Measurements from ENCODE around the gene A2M. TPM values are rescaled to one million over a fixed set of nuclear protein-coding genes. Genes with fewer than 3 reads are reported as not detected.

A2M gene
- total RNA-seq, 1 experiment from 2014 or later: not detected

DNA sequence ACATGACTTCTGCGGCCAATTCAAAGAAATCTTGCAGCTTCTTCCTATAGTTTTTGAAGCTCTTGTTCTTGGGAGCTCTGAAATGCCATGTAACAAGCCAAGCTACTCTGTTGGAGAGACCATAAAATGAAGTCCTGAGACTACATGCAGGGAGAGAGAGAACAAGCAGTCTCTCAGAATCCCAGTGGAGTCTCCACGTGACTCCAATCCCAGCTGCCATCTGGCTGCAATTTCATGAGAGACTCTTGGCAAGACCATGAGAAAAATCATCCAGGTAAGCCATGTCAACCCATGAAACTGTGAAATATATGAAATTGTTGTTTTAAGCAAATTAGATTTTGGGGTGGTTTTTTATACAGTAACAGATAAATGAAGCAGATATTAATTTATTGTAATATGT, 72.0 kb downstream of the A2M start:
- DNase-seq (ENCODE audit: extremely low read depth, low read depth): no peak

DNA sequence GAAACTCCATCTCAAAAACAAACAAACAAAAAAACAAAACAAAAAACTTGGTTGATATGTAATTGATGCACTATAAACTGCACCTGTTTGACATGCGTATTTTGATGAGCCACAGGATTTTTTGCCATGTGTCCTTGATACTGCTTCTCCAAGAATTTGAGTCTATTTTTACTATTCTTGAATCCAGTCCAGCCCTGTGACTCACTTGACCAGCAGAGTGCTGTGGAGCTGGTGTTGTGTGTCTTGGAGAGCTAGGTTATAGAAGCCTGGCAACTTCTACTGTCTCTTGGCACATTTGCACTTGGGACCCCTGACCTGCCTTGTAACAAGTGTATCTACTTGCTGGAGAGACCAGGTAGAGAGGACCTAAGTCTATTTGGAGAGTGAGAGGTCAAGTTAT, 74.4 kb downstream of the A2M start:
- no peak for DNase-seq (ENCODE audit: extremely low read depth, low read depth)

DNA sequence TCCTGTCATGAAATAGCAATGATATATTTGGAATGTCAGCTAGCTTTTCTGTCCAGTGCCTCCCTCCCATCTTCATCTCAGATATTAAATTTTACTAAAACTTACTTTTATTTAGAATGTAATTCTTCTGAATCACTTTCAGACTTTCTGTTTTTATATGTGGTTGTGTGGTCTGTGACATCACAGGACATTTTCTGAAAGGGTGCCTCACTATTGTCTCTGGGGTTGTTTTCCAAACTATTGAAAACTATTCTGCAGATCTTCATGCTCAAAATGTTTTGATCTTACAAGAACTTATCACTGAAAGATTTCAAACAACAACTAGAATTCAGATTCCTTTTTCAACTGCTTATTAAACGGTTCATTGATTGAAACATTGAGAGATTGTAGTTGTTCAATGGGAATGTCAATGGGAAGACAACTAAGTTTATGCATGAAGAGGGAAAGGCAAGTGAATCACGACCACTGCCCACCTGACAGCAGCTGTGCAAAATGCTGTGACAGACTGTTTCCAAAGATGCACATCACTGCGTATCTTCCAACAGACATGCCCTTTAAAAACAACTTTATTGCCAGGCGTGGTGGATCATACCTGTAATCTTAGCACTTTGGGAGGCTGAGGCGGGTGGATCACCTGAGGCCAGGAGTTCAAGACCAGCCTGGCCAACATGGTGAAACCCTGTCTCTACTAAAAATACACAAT, 75.1 kb downstream of the A2M start:
- DNase-seq (ENCODE audit: extremely low read depth, low read depth): no peak

DNA sequence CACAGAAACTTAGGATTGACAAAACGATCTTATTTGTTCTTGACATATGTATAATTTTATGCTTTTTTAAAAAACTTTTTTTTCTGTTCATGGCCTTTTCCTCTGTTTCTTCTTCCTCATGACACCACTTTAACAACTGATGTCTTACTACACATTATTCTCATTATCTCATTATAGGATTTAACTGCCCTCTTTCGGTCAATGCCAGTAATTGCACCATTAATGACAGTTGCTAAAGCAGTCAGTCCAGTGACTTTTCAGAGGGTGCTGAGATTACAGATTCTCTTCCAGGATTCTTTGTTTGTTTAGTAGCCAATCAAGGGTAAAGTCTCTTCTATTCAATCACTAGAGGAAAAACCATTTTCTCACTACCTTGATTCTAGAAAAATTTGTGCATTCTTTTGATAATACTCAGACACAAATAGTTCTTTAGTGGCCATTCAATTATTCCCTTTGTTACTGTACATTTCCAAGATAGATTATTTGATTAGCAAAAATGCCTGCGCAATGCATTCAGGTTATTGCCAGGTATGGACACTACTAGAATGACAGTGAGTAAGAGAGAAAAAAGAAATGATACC, 76.2 kb downstream of the A2M start:
- DNase-seq (ENCODE audit: extremely low read depth, low read depth): peak; percentile 43

DNA sequence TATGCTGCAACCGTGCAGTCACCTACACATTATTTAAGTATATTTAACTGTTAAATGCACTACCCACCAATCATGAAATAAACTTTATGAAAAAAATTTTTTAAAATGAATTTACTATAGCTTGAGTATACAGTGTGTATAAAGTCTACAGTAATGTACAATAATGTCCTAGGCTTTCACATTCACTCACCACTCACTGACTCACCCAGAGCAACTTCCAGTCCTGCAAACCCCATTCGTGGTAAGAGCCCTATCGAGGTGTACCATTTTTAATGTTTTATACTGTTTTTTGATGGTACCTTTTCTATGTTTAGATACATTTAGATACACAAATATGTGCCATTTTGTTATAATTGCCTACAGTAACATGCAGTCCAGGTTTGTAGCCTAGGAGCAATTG, 78.3 kb downstream of the A2M start:
- DNase-seq (ENCODE audit: extremely low read depth, low read depth): no peak

DNA sequence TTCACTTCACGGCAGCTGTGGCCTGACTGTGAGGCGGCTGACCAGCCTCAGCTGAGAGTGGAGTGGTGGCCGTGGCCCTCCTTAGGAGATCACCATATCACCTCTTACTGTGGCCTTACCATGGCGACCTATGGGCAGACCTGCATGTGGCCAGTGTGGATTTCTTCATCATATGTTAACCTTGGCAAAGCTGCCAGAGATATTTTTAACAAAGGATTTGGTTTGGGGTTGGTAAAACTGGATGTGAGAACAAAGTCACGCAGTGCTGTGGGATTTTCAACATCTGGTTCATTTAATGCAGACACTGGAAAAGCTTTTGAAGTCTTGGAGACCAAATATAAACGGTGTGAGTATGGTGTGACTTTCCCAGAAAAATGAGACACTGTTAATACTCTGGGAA, 79.5 kb downstream of the A2M start:
- no peak for DNase-seq (ENCODE audit: extremely low read depth, low read depth)

DNA sequence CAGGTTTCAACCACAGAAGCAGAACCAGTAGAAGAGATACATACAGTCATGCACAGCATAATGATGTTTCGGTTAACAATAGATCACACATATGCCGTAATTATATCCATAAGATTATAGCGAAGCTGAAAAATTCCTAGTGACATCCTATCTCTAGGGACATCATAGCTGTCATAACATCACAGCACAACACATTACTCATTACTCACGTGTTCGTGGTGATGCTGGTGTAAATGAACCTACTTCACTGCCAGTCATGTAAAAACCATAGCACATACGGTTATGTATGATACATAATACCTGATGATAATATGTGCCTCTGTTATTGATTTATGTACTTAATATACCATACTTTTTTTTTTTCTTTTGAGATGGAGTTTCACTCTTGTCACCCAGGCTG, 81.6 kb downstream of the A2M start:
- DNase-seq (ENCODE audit: extremely low read depth, low read depth): no peak

DNA sequence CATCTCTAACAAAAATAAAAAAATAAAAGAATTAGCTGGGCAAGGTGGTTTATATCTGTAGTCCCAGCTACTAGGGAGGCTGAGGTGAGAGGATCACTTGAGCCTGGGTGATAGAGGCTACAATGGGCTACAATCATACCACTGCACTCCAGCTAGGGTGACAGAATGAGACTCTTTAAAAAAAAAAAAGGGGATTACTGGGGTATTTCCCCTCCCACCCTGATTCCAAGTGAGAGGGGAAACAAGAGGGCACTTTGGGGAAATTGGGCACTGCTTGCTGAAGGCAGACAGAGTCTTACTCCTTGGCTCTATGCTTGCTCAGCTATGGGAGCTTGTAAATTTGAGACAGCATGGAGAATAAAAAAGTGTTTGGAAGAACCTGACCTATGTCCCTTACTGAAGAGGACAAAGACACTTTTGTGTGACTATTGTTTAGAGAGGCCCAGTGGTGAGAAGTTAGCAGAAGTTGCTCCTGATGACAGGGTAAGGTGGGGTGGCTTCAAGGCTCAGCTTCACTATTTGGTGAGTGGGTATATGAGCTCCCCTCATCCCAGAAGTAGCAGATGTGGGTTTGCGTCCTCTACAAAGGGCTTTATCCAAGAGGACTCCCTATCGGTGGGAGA, 82.3 kb downstream of the A2M start:
- DNase-seq (ENCODE audit: extremely low read depth, low read depth): no peak

DNA sequence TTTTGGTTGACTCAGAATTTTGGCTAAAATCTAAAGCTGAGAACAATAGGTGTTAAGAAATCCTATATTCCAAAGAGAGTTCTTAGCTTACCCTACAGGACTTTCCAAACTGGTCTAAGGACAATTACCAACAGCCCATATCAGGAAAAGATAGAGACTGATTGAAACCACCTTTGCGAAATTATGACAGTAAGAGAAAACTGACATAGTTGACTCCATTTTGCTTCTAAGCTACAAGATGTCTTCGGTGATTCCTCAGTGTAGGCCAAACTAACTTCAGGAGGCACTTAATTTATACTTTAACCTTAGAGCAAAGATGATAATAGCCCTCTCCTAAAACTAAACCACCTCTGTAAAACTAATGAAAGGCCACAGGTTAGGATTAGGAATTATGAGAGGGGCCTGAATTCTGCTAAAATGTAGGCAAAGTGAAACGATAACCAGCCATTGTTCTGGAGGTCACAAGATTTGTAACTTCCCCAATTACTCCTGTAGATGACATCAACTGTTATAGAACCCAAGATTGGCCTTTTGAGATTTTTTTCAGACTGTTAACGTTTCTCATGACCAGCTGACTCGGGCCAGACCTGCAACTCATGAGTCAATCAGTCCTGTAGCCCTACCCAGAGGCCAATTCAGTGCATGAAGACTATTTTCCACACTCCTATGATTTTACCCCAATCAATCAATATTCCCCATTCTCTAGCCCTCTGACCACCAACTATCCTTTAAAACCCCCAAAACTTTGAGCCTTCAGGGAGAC, 83.3 kb downstream of the A2M start:
- no peak for DNase-seq (ENCODE audit: extremely low read depth, low read depth)

DNA sequence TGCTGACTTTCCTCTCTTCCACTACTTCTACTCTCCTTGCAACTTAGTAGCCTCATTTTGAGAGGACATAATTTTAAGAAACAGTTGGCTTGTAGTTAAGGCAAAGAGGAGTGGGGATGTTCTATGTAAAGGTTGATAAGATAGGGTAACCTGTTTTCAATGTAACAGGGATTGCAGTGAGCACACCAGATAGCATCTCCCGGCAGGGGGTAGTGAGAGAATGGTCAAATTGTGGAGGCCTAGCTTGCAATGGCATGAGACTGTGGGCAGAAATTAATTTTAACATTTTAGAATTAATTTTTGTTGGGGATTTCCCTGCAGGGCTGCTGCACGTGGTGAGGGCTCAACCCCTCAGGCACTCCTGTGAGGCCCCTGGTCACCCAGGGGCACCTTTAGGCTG, 84.9 kb downstream of the A2M start:
- DNase-seq (ENCODE audit: extremely low read depth, low read depth): no peak

DNA sequence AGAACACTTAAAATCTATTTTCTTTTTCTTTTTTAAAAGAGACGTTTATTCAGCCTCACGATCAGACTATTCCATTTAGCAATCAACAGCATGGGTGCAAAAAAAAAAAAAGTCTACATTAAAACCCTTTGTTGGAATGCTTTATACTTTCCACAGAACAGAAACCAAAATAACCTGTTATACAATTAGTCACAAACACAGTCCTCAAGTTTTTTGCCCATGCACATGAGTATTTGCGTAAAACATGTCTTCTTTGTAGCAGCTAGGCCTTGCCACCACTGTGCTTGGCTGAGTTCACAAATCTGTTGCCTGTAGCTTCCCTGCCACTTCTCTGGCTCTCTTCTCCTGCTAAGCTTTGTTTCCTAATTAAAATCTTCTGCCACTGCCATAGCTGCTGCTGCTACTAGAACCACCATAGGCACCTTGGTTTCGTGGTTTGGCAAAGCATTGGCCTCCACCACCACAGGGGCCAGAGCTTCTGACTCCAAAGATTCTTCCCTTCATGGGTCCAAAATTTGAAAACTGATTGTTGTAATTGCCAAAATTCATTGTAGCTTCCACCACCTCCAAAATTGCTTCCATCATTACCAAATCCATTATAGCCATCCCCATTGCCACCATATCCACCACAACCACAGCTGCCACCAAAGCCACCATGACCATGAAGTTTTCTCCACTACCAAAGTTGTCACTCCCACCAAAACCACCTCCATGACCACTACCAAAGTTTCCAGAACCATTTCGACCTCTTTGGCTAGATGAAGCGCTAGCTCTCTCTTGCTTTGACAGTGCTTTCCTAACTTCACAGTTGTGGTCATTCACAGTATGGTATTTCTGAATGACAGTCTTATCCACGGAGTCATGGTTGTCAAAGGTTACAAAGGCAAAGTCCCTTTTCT, 88.3 kb downstream of the A2M start:
- no peak for DNase-seq (ENCODE audit: extremely low read depth, low read depth)

DNA sequence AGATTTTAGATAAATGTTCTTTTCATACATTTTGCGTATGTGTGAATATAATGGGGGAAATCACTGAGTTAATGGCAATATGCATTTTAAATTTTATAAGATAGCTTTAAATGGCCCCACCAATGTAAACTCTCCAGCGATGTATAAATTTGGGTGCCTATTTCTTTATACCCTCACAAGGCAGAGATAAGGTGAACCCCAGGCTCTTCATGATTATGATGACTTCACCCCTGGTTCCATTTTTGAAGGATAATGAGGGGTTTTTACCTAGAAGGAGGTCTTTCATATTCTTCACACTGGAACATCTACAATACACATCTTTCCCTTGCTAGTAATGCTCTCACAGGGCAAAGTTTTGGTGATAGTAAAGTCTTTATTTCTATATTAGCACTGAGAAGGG, 91.2 kb downstream of the A2M start:
- DNase-seq (ENCODE audit: extremely low read depth, low read depth): no peak

DNA sequence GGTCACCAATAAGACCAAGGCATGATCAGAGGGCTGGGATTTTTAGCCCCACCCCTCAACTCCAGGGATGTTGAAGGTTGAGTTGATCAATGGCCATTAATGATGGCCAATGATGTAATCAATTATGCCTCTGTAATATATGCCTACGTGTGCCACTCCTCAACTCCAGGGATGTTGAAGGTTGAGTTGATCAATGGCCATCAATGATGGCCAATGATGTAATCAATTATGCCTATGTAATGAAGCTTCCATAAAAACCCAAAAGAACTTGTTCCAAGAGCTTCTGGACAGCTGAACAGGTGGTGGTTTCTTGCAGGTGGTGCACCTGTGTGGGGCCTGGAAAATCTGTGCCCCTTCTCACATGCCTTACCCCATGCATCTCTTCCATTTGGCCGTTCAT, 93.1 kb downstream of the A2M start:
- no peak for DNase-seq (ENCODE audit: extremely low read depth, low read depth)

Other genes starting within 250 kb of the A2M start
- gene PHC1, start 201.4 kb downstream of the A2M start, total RNA-seq (2014; rRNA removed; shearing (Covaris generic)): 12.0 and 14.2 TPM in 2 replicates
- gene M6PR, start 166.3 kb downstream of the A2M start, total RNA-seq (2014; rRNA removed; shearing (Covaris generic)): 87.7 and 89.6 TPM in 2 replicates
- 0.67 and 0.89 TPM in 2 replicates for gene KLRG1, start 126.4 kb downstream of the A2M start, total RNA-seq (2014; rRNA removed; shearing (Covaris generic))
- gene PZP, start 92.5 kb upstream of the A2M start, total RNA-seq (2014; rRNA removed; shearing (Covaris generic)): not detected in 2 replicates

All from NCI-H460 (cell line).